Stimulated activated naive B cell treated with anti-CD40 and anti-IgM and Interleukin-4, amounts not matched to agents 10 μg/mL and 1 μg/mL and 100 μg/mL, for 72 hours (primary cell): ENCODE results near the gene DAZAP2.
"Not testable (repeated sequence)": the region's sequence is repeated elsewhere in the genome, so short reads cannot be mapped to it uniquely, and the experiment has no call there.

Experiments
- ATAC-seq, 2 donors: fragments of 150-1000 bp; cut with Tn5 transposase; replicated peaks; 2 replicates each; pipeline ENCODE4 v1.10.0; 2021; ENCODE audit warnings: moderate library complexity in 1 of 2
- DNase-seq: peaks from one replicate; pipeline ENCODE4 v3.0.0; 2021
- H3K27ac Mint-ChIP-seq: one replicate; pipeline ENCODE4 v1.8.0; 2022; ENCODE audit warnings: mild to moderate bottlenecking, mixed read lengths
- H3K27me3 Mint-ChIP-seq, 2 donors: one replicate each; pipeline ENCODE4 v1.8.0; 2022; ENCODE audit warnings: mixed read lengths in 2 of 2
- H3K36me3 Mint-ChIP-seq, 2 donors: one replicate each; pipeline ENCODE4 v1.8.0; 2022; ENCODE audit warnings: mixed read lengths in 2 of 2, mild to moderate bottlenecking in 1 of 2
- H3K4me1 Mint-ChIP-seq, 2 donors: one replicate each; pipeline ENCODE4 v1.8.0; 2022; ENCODE audit warnings: mixed read lengths in 2 of 2, mild to moderate bottlenecking in 1 of 2
- H3K4me3 Mint-ChIP-seq, 2 donors: one replicate each; pipeline ENCODE4 v1.8.0; 2022; ENCODE audit warnings: mild to moderate bottlenecking in 2 of 2, mixed read lengths in 2 of 2, moderate library complexity in 1 of 2
- H3K9me3 Mint-ChIP-seq, 2 donors: one replicate each; pipeline ENCODE4 v1.8.0; 2022; ENCODE audit warnings: mixed read lengths in 2 of 2, mild to moderate bottlenecking in 1 of 2

The DAZAP2 gene

GRCh38 chr12:51285843-51286242 is 47.2 kb downstream of the DAZAP2 start:
- DNase-seq (no peak), ATAC-seq (no peak)
- H3K4me1 Mint-ChIP-seq, result peaks cover 0 to under 1% of the 10 kb centered on the region in 2 donors
- H3K27ac Mint-ChIP-seq, result no peak overlapping the region
- no peaks in the 10 kb centered on the region for H3K27me3 Mint-ChIP-seq
- H3K9me3 Mint-ChIP-seq, result no peaks in the 10 kb centered on the region
- H3K4me3 Mint-ChIP-seq, result no peak overlapping the region
- peaks cover 14 to 20% of the 10 kb centered on the region in 2 donors for H3K36me3 Mint-ChIP-seq

GRCh38 chr12:51291603-51292513 is 53.2 kb downstream of the DAZAP2 start:
- H3K9me3 Mint-ChIP-seq, H3K27ac Mint-ChIP-seq, H3K27me3 Mint-ChIP-seq, H3K4me3 Mint-ChIP-seq, DNase-seq: not testable (repeated sequence)
- peak; percentile 36 to 65 for ATAC-seq
- peaks cover 12 to 19% of the 10 kb centered on the region in 2 donors for H3K4me1 Mint-ChIP-seq
- peaks cover 30% of the 10 kb centered on the region in 2 donors for H3K36me3 Mint-ChIP-seq
